ENCODE results near the gene DLGAP1.

DNA sequence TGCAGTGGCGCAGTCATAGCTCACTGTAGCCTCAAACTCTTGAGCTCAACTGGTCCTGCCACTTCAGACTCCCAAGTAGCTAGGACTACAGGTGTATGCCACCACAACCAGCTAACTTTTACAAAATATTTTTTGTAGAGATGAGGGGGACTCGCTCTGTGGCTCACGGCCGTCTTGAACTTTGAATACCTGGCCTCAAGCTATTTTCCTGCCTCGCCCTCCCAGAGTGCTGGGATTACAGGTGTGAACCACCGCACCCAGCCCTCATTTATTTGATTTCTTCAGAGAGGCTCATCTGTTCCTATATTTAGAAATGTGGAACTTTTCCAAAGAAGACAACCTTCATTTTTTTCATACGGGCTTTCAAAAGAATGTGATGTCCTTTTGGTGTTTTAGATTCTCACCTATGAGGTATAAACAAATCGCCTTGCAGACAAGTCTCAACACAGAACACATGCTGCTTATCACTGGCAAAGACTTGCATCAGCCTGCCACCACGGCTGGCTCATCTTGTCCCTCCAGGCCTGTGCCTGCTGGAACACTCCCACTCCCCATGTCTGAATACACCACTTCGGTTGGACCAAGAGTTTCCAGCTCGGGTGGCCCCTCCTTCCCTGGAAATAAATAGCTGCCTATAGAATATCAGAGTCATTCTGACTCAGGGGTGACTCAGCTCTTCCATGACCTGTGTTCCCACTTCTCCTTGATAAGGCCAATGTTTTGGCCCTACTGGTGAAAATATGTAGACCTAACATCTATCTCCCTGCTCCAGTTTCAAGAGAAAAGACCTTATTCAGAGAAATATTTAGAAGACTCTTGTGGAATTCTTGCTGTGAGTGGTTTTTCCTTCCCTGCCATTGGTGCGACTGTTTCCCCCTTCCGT is 802.5 kb downstream of the DLGAP1 start:
- TF ChIP-seq POLR2AphosphoS5 (IDR thresholded peaks at IDR 0.05): peak in 1 of 3 donors; percentile 22
- TF ChIP-seq, protein P1, sequence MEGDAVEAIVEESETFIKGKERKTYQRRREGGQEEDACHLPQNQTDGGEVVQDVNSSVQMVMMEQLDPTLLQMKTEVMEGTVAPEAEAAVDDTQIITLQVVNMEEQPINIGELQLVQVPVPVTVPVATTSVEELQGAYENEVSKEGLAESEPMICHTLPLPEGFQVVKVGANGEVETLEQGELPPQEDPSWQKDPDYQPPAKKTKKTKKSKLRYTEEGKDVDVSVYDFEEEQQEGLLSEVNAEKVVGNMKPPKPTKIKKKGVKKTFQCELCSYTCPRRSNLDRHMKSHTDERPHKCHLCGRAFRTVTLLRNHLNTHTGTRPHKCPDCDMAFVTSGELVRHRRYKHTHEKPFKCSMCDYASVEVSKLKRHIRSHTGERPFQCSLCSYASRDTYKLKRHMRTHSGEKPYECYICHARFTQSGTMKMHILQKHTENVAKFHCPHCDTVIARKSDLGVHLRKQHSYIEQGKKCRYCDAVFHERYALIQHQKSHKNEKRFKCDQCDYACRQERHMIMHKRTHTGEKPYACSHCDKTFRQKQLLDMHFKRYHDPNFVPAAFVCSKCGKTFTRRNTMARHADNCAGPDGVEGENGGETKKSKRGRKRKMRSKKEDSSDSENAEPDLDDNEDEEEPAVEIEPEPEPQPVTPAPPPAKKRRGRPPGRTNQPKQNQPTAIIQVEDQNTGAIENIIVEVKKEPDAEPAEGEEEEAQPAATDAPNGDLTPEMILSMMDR (IDR thresholded peaks at IDR 0.05): no peak
